Esophagus muscularis mucosa (tissue), 4 donors: ENCODE measurements around the gene BNIP3.

Source experiments
- CTCF ChIP-seq, 3 experiments: fragments of 200-600 bp in 2 of 3; fragments of 450-650 bp in 1 of 3; sonication (generic) in 2 of 3; IDR thresholded peaks; one replicate each; pipeline ENCODE4 v1.5.1; 2017 to 2019; ENCODE audit warnings: antibody characterized with exemption in 3 of 3, mild to moderate bottlenecking in 2 of 3, moderate library complexity in 1 of 3
- EP300 ChIP-seq: sonication (generic); formaldehyde crosslinking; IDR thresholded peaks from one replicate; pipeline ENCODE4 v1.6.1; 2017; ENCODE audit warnings: antibody characterized with exemption
- POLR2A ChIP-seq: fragments of 450-650 bp; IDR thresholded peaks from one replicate; pipeline ENCODE4 v1.6.1; 2017; ENCODE audit warnings: antibody characterized with exemption, moderate library complexity, mild to moderate bottlenecking, low read depth
- POLR2AphosphoS5 ChIP-seq, 2 donors: sonication (generic); formaldehyde crosslinking; IDR thresholded peaks; one replicate each; pipeline ENCODE4 v1.6.1; 2017; ENCODE audit warnings: antibody characterized with exemption in 2 of 2

GRCh38 chr10:132027423-132027983 lies 45.8 kb upstream of the BNIP3 start:
- TF ChIP-seq CTCF (IDR thresholded peaks at IDR 0.05) (no peak), POLR2A (no peak), EP300 (no peak), POLR2AphosphoS5 (IDR thresholded peaks at IDR 0.05) (no peak)
